Measurements from ENCODE around the gene FBXL14.
A peak's percentile ranks its signal among the peaks of the same experiment; 100 is the strongest.
"Not testable (repeated sequence)": the region's sequence is repeated elsewhere in the genome, so short reads cannot be mapped to it uniquely, and the experiment has no call there.

FBXL14 gene

GRCh38 chr12:1566449-1567135, 27.8 kb downstream of the FBXL14 start:
- no peak for DNase-seq

- no peak for DNase-seq
Measured at GRCh38 chr12:1565172-1565571, 29.2 kb downstream of the FBXL14 start.

GRCh38 chr12:1564067-1564466, 30.3 kb downstream of the FBXL14 start:
- no peak for DNase-seq

- no peak for DNase-seq
Measured at GRCh38 chr12:1562813-1563407, 31.5 kb downstream of the FBXL14 start.

GRCh38 chr12:1560704-1561103, 33.7 kb downstream of the FBXL14 start:
- DNase-seq, result no peak

GRCh38 chr12:1559676-1560091, 34.7 kb downstream of the FBXL14 start:
- DNase-seq, result no peak

GRCh38 chr12:1558108-1558507, 36.3 kb downstream of the FBXL14 start:
- not testable (repeated sequence) for DNase-seq

GRCh38 chr12:1553987-1554982, 40.1 kb downstream of the FBXL14 start:
- DNase-seq, result no peak

GRCh38 chr12:1553536-1553935, 40.8 kb downstream of the FBXL14 start:
- no peak for DNase-seq

GRCh38 chr12:1552911-1553491, 41.4 kb downstream of the FBXL14 start:
- peak; percentile 90 for DNase-seq

GRCh38 chr12:1552171-1552570, 42.2 kb downstream of the FBXL14 start:
- DNase-seq, result peak; percentile 49

- DNase-seq, result no peak
Measured at GRCh38 chr12:1551496-1551895, 42.9 kb downstream of the FBXL14 start.

- no peak for DNase-seq
Measured at GRCh38 chr12:1546931-1547640, 47.3 kb downstream of the FBXL14 start.

GRCh38 chr12:1544996-1545700, 49.2 kb downstream of the FBXL14 start:
- DNase-seq, result peak; percentile 37

- DNase-seq, result no peak
Measured at GRCh38 chr12:1542599-1542998, 51.8 kb downstream of the FBXL14 start.

GRCh38 chr12:1540690-1541089, 53.7 kb downstream of the FBXL14 start:
- peak; percentile 45 for DNase-seq

GRCh38 chr12:1539135-1539534, 55.2 kb downstream of the FBXL14 start:
- no peak for DNase-seq

- no peak for DNase-seq
Measured at GRCh38 chr12:1536817-1537216, 57.6 kb downstream of the FBXL14 start.

- DNase-seq, result no peak
Measured at GRCh38 chr12:1534748-1535147, 59.6 kb downstream of the FBXL14 start.

GRCh38 chr12:1533602-1534304, 60.6 kb downstream of the FBXL14 start:
- DNase-seq, result peak; percentile 40

- DNase-seq, result no peak
Measured at GRCh38 chr12:1533205-1533601, 61.2 kb downstream of the FBXL14 start.
